ENCODE results near the gene CXCL3. TPM values are rescaled to one million over a fixed set of nuclear protein-coding genes. Genes with fewer than 3 reads are reported as not detected.

CXCL3 gene
- total RNA-seq, 2 experiments from 2014 or later, result not detected

DNA sequence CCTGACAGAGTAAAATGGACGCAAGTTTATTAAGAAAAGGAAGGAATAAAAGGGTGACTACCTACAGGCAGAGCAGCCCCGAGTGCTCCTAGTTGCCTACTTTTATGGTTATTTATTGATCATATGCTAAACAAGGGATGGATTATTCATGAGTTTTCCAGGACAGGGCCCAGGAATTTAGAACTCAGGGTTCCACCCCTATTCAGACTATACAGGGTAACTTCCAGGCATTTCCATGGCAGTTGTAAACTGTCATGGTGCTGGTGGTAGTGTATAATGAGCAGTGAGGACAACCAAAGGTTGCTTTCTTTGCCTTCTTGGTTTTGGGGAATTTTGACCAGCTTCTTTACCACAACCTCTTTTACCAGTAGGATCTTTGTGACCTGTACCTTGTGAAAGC lies 27.7 kb upstream of the CXCL3 start:
- Mint-ChIP-seq H3K36me3 (ENCODE audit: low read depth) (no peaks in the 10 kb centered on the region), H3K27me3 (no peaks in the 10 kb centered on the region), H3K4me1 (ENCODE audit: low read depth) (no peaks in the 10 kb centered on the region), H3K27ac (no peak overlapping the region), H3K4me3 (no peak overlapping the region), H3K9me3 (no peaks in the 10 kb centered on the region)
- no peak for ATAC-seq
- intact Hi-C loops (cut with micrococcal nuclease), result no loop called here
- TF ChIP-seq, protein P1, sequence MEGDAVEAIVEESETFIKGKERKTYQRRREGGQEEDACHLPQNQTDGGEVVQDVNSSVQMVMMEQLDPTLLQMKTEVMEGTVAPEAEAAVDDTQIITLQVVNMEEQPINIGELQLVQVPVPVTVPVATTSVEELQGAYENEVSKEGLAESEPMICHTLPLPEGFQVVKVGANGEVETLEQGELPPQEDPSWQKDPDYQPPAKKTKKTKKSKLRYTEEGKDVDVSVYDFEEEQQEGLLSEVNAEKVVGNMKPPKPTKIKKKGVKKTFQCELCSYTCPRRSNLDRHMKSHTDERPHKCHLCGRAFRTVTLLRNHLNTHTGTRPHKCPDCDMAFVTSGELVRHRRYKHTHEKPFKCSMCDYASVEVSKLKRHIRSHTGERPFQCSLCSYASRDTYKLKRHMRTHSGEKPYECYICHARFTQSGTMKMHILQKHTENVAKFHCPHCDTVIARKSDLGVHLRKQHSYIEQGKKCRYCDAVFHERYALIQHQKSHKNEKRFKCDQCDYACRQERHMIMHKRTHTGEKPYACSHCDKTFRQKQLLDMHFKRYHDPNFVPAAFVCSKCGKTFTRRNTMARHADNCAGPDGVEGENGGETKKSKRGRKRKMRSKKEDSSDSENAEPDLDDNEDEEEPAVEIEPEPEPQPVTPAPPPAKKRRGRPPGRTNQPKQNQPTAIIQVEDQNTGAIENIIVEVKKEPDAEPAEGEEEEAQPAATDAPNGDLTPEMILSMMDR (IDR thresholded peaks at IDR 0.05), result no peak
- DNase-seq, result no peak
- CTCF ChIA-PET, result no interaction called here
- POLR2A ChIA-PET, result no interaction called here

DNA sequence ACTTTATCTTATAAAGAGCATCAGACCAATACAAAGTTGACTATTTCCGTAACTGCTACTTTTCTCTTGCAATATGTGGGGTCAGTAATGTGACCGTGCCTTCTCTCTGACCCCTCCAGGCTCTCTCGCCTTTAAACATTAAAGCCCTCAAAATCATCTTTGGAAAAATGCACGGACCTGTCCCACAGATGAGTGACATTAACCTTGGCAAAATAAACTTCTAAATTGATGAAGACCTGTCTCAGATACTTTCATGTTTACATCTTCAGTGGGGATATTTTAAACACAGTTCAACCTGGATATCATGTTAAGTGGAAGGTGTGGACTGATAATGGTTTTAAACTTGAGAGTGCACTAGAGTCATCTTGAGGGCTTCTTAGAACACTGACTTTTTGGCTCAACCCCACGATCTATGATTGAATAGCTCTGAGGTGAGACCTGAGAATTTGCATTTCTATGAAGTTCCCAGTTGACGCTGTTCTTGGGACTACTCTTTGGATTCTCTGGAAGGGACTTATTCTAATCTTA lies 26.7 kb upstream of the CXCL3 start:
- ATAC-seq (no peak), DNase-seq (no peak)
- Mint-ChIP-seq H3K9me3 (no peaks in the 10 kb centered on the region), H3K27me3 (no peaks in the 10 kb centered on the region), H3K27ac (no peak overlapping the region), H3K36me3 (ENCODE audit: low read depth) (no peaks in the 10 kb centered on the region), H3K4me1 (ENCODE audit: low read depth) (no peaks in the 10 kb centered on the region), H3K4me3 (no peak overlapping the region)
- TF ChIP-seq, protein P1 (IDR thresholded peaks at IDR 0.05), result no peak
- CTCF ChIA-PET, result no interaction called here
- intact Hi-C loops (cut with micrococcal nuclease), result no loop called here
- POLR2A ChIA-PET, result no interaction called here

DNA sequence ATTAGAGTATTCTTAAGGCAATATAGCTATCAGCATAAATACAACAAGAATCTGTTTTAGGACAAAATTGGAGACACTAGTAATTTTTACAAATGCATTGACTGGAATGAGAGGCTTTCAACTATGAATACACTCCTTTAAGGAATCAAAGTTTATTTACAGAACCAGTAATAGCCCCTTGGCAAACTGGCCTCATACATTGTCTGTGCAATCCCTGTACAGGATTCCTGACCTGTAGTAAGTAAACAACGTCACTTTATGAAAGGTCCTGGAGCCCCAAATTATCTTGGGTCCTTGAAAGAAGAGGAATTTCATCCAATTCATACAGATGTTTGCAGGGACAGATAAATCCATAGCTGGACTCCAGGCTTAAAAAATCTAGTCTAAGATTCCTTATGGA lies 25.4 kb upstream of the CXCL3 start:
- no peaks in the 10 kb centered on the region for H3K9me3 Mint-ChIP-seq
- ATAC-seq, result no peak
- POLR2A ChIA-PET, result no interaction called here

DNA sequence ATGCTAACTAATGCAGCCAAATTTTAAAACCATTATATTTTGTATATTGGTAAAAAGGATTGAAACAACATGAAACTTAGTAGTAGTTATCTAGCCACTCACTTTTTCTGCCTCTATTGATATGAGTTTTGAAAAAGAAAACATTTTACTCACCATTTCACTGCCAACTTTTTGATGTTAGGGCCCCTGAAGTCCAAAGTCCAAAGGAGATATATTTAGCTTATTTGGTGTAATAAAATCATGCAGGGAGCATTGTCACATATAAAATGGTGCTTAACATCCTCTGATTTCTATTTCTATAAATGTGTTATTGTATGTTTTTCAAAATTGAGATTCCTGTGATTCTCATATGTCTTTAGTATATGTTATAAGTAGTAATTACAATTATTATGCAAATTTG lies 24.5 kb upstream of the CXCL3 start:
- no peak overlapping the region for H3K4me3 Mint-ChIP-seq
- no peak for DNase-seq
- H3K9me3 Mint-ChIP-seq, result no peaks in the 10 kb centered on the region
- no peak for ATAC-seq
- POLR2A ChIA-PET, result no interaction called here
- TF ChIP-seq, protein P1 (IDR thresholded peaks at IDR 0.05), result no peak
- CTCF ChIA-PET, result no interaction called here
- no peaks in the 10 kb centered on the region for H3K27me3 Mint-ChIP-seq
- no peaks in the 10 kb centered on the region for H3K36me3 Mint-ChIP-seq (ENCODE audit: low read depth)
- no peaks in the 10 kb centered on the region for H3K4me1 Mint-ChIP-seq (ENCODE audit: low read depth)
- no peak overlapping the region for H3K27ac Mint-ChIP-seq
- intact Hi-C loops (cut with micrococcal nuclease), result no loop called here

More for the DNA sequence above, 25.4 kb upstream of the CXCL3 start:
- CTCF ChIA-PET, result no interaction called here
- Mint-ChIP-seq H3K4me3 (no peak overlapping the region), H3K4me1 (ENCODE audit: low read depth) (no peaks in the 10 kb centered on the region), H3K36me3 (ENCODE audit: low read depth) (no peaks in the 10 kb centered on the region), H3K27me3 (no peaks in the 10 kb centered on the region), H3K27ac (no peak overlapping the region)
- DNase-seq, result no peak
- intact Hi-C loops (cut with micrococcal nuclease), result no loop called here
- TF ChIP-seq, protein P1 (IDR thresholded peaks at IDR 0.05), result no peak

DNA sequence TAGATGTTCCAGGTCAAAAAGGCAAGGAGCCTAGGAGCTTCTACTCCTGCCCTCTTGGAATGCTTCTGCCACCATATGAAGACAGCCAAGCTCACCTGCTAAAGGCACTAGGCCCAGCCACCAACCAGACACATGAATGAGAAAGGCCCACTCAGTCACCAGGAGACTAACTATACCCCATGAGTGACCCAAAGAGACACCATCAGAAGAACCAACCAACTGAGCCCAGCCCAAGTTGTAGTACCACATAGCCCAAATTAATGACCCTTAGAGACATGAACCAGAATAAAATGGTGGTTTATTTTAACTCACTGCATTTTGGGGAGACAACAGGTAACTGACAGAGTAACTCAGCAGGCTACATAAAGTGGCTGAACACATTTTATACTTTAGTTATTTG lies 22.9 kb upstream of the CXCL3 start:
- H3K27ac Mint-ChIP-seq, result no peak overlapping the region
- TF ChIP-seq, protein P1 (IDR thresholded peaks at IDR 0.05), result no peak
- no peak for ATAC-seq
- no peaks in the 10 kb centered on the region for H3K27me3 Mint-ChIP-seq
- no peak overlapping the region for H3K4me3 Mint-ChIP-seq
- ChIA-PET CTCF (no interaction called here), POLR2A (no interaction called here)
- no peaks in the 10 kb centered on the region for H3K4me1 Mint-ChIP-seq (ENCODE audit: low read depth)
- DNase-seq, result no peak
- H3K9me3 Mint-ChIP-seq, result no peaks in the 10 kb centered on the region
- intact Hi-C loops (cut with micrococcal nuclease), result no loop called here
- no peaks in the 10 kb centered on the region for H3K36me3 Mint-ChIP-seq (ENCODE audit: low read depth)
